NB4 (cell line): ENCODE measurements around the gene SLC25A47.

ENCODE experiments used
- MYC ChIP-seq: IDR thresholded peaks from 2 replicates; pipeline ENCODE4 v1.6.1; 2011; ENCODE audit warnings: low read depth, low read length
- POLR2A ChIP-seq: IDR thresholded peaks from 2 replicates; pipeline ENCODE4 v1.6.1; 2011; ENCODE audit warnings: mild to moderate bottlenecking; ENCODE audit not compliant: insufficient read length; ENCODE audit errors: extremely low read depth
- TF ChIP-seq, protein P1 (sequence below): IDR thresholded peaks from one replicate; pipeline ENCODE4 v1.5.1; 2012; ENCODE audit warnings: low read depth, low read length

DNA sequence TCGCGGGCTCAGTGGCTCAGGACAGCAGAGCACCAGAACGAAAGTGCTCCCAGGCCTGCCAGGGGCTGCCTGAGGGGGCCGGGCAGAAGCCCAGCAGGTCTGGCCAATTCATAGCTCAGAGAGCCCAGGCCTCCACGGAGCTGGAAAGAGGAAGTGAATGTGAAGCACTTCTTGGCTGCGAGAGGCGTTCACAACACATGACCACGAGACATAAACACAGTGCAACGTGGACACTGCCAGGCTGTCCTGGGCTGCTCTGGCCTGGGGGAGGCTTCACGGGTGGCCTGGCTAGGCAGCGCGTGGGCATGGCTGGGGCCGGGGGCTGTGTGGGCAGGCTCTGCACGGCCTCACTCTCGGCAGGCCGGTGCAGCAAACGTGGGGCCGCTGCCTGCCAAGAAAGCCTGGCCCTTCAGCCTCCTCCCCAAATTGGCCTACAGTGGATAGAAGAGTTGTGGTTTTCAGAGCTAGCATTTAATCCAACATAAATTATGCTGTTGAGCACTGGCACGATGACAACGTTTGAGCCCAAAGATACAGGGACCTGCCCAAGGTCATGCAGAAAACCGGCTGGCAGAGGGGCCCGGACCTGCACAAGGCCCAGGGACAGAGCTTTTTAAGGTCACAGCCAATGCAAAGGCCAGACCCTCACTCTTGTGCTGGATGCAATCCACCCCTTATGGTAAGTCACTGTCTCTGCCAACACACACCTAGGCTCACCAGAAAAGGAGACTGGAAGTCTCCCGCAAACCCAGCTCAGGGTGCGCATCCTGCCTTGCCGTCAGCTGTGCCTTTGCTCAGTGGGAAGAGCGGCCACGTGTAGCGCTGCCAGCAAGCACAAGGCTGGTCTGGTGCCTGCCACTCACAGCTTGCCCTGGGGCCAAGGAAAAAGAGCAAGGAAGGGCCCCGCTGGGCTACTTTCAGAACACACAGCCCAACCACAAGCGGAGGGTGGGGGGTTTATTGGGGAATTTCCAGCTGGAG, 25.5 kb upstream of the SLC25A47 start:
- TF ChIP-seq, protein P1, sequence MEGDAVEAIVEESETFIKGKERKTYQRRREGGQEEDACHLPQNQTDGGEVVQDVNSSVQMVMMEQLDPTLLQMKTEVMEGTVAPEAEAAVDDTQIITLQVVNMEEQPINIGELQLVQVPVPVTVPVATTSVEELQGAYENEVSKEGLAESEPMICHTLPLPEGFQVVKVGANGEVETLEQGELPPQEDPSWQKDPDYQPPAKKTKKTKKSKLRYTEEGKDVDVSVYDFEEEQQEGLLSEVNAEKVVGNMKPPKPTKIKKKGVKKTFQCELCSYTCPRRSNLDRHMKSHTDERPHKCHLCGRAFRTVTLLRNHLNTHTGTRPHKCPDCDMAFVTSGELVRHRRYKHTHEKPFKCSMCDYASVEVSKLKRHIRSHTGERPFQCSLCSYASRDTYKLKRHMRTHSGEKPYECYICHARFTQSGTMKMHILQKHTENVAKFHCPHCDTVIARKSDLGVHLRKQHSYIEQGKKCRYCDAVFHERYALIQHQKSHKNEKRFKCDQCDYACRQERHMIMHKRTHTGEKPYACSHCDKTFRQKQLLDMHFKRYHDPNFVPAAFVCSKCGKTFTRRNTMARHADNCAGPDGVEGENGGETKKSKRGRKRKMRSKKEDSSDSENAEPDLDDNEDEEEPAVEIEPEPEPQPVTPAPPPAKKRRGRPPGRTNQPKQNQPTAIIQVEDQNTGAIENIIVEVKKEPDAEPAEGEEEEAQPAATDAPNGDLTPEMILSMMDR = no peak
- TF ChIP-seq POLR2A = no peak
- TF ChIP-seq MYC = peak; percentile 75; the same call in 1 of the 2 replicates
